Keratinocyte (primary cell): Measurements from ENCODE around the gene NFYC. TPM values are rescaled to one million over a fixed set of nuclear protein-coding genes. Genes with fewer than 3 reads are reported as not detected.

Experiments used
- DNase-seq: peaks from one replicate; pipeline ENCODE4 v3.0.0-alpha.2; 2011; ENCODE audit warnings: low read depth, missing footprints, low spot score
- FAIRE-seq: peaks from 2 replicates; lab custom pipeline; 2011; peaks lifted over from hg19 to GRCh38; lab: Jason Lieb, UNC
- H2AFZ ChIP-seq: 2 replicates; pipeline ENCODE4 v1.6.0; 2012; ENCODE audit warnings: low read length, control low read depth, inconsistent platforms; ENCODE audit not compliant: control insufficient read depth
- H3K27ac ChIP-seq: 2 replicates; pipeline ENCODE4 v1.5.1; 2011; ENCODE audit warnings: low read length; ENCODE audit not compliant: control insufficient read depth, insufficient read depth
- H3K27me3 ChIP-seq: 3 replicates; pipeline ENCODE4 v1.6.0; 2011; ENCODE audit warnings: low read length; ENCODE audit not compliant: control insufficient read depth, insufficient read depth; ENCODE audit errors: extremely low read depth
- H3K36me3 ChIP-seq, 2 experiments: 2 replicates in 1 of 2; 3 replicates in 1 of 2; pipeline ENCODE4 v1.5.1; 2011; ENCODE audit warnings: low read length in 2 of 2, mild to moderate bottlenecking in 1 of 2; ENCODE audit not compliant: control insufficient read depth in 2 of 2, insufficient read depth in 2 of 2; ENCODE audit errors: extremely low read depth in 1 of 2
- H3K4me1 ChIP-seq: 3 replicates; pipeline ENCODE4 v1.5.1; 2011; ENCODE audit warnings: low read length; ENCODE audit not compliant: control insufficient read depth, insufficient read depth; ENCODE audit errors: extremely low read depth
- H3K4me2 ChIP-seq: 3 replicates; pipeline ENCODE4 v1.6.0; 2011; ENCODE audit warnings: low read depth, low read length; ENCODE audit not compliant: control insufficient read depth, insufficient read depth; ENCODE audit errors: extremely low read depth
- H3K4me3 ChIP-seq, 3 experiments: fragments of 200-600 bp in 1 of 3; sonication (generic) in 1 of 3; 2 replicates in 2 of 3; 3 replicates in 1 of 3; pipeline ENCODE4 v1.5.1; 2011 to 2016; ENCODE audit warnings: low read length in 3 of 3, mild to moderate bottlenecking in 3 of 3, control low read depth in 2 of 3, inconsistent platforms in 1 of 3, low read depth in 1 of 3, mixed read lengths in 1 of 3, mixed run types in 1 of 3, moderate library complexity in 1 of 3; ENCODE audit not compliant: control insufficient read depth in 2 of 3, insufficient read depth in 2 of 3; ENCODE audit errors: extremely low read depth in 1 of 3
- H3K79me2 ChIP-seq: 2 replicates; pipeline ENCODE4 v1.6.0; 2012; ENCODE audit warnings: low read length; ENCODE audit not compliant: control insufficient read depth, insufficient read depth
- H3K9ac ChIP-seq: 3 replicates; pipeline ENCODE4 v1.6.0; 2011; ENCODE audit warnings: low read length; ENCODE audit not compliant: control insufficient read depth, insufficient read depth; ENCODE audit errors: extremely low read depth
- H3K9me1 ChIP-seq: 3 replicates; pipeline ENCODE4 v1.6.0; 2011; ENCODE audit warnings: low read length; ENCODE audit not compliant: control insufficient read depth, insufficient read depth; ENCODE audit errors: extremely low read depth
- H3K9me3 ChIP-seq: 2 replicates; pipeline ENCODE4 v1.5.1; 2012; ENCODE audit warnings: low read depth, low read length; ENCODE audit not compliant: control insufficient read depth
- H4K20me1 ChIP-seq: 3 replicates; pipeline ENCODE4 v1.6.0; 2011; ENCODE audit warnings: low read length; ENCODE audit not compliant: control insufficient read depth, insufficient read depth; ENCODE audit errors: extremely low read depth
- EZH2 ChIP-seq: IDR thresholded peaks from one replicate; pipeline ENCODE4 v1.6.1; 2012; ENCODE audit warnings: inconsistent platforms, mild to moderate bottlenecking, low read length, moderate library complexity
- dilution Hi-C: fragments of 300-500 bp; cut with MboI; formaldehyde crosslinking; loops from one replicate; pipeline ENCODE4 v1.7.0; 2020; ENCODE audit warnings: low sequenced_read_pairs; ENCODE audit not compliant: extremely low pct_ligation_motif_present
- polyA plus RNA-seq, 5 experiments: library from polyadenylated mRNA; depleted of rRNA in 3 of 5; stranded (reverse) in 3 of 5; stranded (forward) in 1 of 5; unstranded in 1 of 5; fragments of >200 nt; gene quantifications; 1 replicate in 1 of 5; 2 replicates in 3 of 5; 3 replicates in 1 of 5; pipeline versions ENCODE4 v1.2.1 to v1.2.3, GENCODE V29; 2011 to 2012; ENCODE audit warnings: missing spikeins in 2 of 5, low read depth in 1 of 5, low replicate concordance in 1 of 5
- TF ChIP-seq, protein P1 (sequence below), 3 experiments: IDR thresholded peaks in 1 of 3; conservative IDR thresholded peaks in 1 of 3; optimal IDR thresholded peaks in 1 of 3; 2 replicates in 2 of 3; 3 replicates in 1 of 3; pipeline versions ENCODE3 to v1.5.1; 2011; ENCODE audit warnings: low read length in 3 of 3, mild to moderate bottlenecking in 3 of 3, moderate library complexity in 2 of 3, control low read depth in 1 of 3, inconsistent platforms in 1 of 3; ENCODE audit not compliant: insufficient read depth in 2 of 3; ENCODE audit errors: extremely low read depth in 1 of 3

Gene NFYC
- polyA plus RNA-seq, 1 donor (not counting 4 experiments of a cell fraction or from before 2014, with no cell fraction given): 32.4 TPM

DNA sequence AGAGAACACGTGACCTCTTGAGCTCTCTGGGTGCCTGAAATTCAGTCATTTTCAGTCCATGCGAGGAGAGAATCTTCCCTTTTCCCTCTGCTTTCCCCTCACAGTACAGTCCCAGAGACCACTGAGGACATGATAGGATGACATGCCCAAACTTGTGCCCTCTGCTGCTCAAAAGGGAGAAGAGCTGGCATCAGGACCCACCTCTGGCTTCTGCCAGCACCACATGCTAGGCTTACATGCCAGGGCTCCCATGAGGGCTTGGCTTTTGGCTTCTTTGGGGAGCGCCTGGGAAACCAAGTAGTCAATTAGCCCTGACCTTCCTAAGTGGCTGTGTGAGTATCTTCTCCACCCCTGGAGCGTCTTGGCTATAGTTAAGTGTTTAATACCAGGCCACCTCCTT is 78.3 kb downstream of the NFYC start:
- Histone ChIP-seq H3K9me3 (no peaks in the 10 kb centered on the region), H3K79me2 (no peaks in the 10 kb centered on the region), H3K4me3 (no peak overlapping the region), H3K27me3 (no peaks in the 10 kb centered on the region), H3K4me2 (no peak overlapping the region), H3K27ac (no peak overlapping the region), H4K20me1 (no peaks in the 10 kb centered on the region), H3K36me3 (peaks cover 21 to 29% of the 10 kb centered on the region in 2 experiments), H3K9ac (no peak overlapping the region), H3K4me1 (peaks cover 21% of the 10 kb centered on the region), H3K9me1 (no peaks in the 10 kb centered on the region), H2AFZ (no peak overlapping the region)
- peak; percentile 13 for FAIRE-seq
- dilution Hi-C loops: no loop called here
- TF ChIP-seq, protein P1, sequence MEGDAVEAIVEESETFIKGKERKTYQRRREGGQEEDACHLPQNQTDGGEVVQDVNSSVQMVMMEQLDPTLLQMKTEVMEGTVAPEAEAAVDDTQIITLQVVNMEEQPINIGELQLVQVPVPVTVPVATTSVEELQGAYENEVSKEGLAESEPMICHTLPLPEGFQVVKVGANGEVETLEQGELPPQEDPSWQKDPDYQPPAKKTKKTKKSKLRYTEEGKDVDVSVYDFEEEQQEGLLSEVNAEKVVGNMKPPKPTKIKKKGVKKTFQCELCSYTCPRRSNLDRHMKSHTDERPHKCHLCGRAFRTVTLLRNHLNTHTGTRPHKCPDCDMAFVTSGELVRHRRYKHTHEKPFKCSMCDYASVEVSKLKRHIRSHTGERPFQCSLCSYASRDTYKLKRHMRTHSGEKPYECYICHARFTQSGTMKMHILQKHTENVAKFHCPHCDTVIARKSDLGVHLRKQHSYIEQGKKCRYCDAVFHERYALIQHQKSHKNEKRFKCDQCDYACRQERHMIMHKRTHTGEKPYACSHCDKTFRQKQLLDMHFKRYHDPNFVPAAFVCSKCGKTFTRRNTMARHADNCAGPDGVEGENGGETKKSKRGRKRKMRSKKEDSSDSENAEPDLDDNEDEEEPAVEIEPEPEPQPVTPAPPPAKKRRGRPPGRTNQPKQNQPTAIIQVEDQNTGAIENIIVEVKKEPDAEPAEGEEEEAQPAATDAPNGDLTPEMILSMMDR (optimal IDR thresholded peaks at IDR 0.05 in 1 of 3, IDR thresholded peaks at IDR 0.05 in 1 of 3, conservative IDR thresholded peaks at IDR 0.05 in 1 of 3; ENCODE audit: extremely low read depth in 1 of 3, insufficient read depth in 2 of 3, low read length in 3 of 3): peak; percentile 32 to 52 (median 35)
- no peak for TF ChIP-seq EZH2
- DNase-seq: no peak

DNA sequence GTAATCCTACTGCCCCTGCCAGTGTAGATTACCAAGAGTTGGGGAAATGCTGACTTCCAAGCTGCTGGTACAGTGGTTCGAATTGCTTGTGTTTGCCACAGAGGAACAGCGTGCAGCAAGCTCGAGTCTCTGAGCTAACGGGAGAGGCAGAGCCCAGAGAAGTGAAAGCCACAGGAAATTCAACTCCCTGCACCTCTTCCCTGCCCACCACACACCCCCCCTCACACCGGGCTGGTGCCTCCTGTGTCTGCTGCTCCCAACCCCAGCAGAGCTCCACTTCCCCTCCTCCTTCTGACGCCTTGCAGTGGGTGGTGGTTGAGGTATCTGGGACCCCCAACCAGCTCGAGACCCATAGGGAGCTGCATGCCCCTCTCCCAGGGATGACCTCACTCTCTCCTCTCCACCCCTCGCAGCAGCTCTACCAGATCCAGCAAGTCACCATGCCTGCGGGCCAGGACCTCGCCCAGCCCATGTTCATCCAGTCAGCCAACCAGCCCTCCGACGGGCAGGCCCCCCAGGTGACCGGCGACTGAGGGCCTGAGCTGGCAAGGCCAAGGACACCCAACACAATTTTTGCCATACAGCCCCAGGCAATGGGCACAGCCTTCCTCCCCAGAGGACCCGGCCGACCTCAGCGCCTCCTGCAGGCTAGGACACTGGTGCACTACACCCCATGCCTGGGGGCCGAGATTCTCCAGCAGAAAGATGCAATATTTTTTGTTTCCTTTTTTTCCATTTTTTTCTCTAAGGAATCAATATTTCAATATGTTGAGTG is 79.0 kb downstream of the NFYC start:
- Histone ChIP-seq H4K20me1 (no peaks in the 10 kb centered on the region), H3K4me2 (no peak overlapping the region), H3K79me2 (no peaks in the 10 kb centered on the region), H3K9me1 (no peaks in the 10 kb centered on the region), H3K4me3 (no peak overlapping the region), H3K36me3 (peaks cover 19 to 22% of the 10 kb centered on the region in 2 experiments), H3K27me3 (no peaks in the 10 kb centered on the region), H3K9me3 (no peaks in the 10 kb centered on the region), H3K4me1 (peaks cover 23% of the 10 kb centered on the region), H3K9ac (no peak overlapping the region), H3K27ac (no peak overlapping the region), H2AFZ (no peak overlapping the region)
- no peak for TF ChIP-seq EZH2
- TF ChIP-seq, protein P1 (optimal IDR thresholded peaks at IDR 0.05 in 1 of 3, IDR thresholded peaks at IDR 0.05 in 1 of 3, conservative IDR thresholded peaks at IDR 0.05 in 1 of 3; ENCODE audit: extremely low read depth in 1 of 3, insufficient read depth in 2 of 3, low read length in 3 of 3): peak in 2 of 3 experiments; percentile 7 to 30
- no peak for DNase-seq
- dilution Hi-C loops: no loop called here
- FAIRE-seq: no peak
